ENCODE data around the gene SMYD3. TPM values are rescaled to one million over a fixed set of nuclear protein-coding genes. Genes with fewer than 3 reads are reported as not detected.

The SMYD3 gene
- polyA plus RNA-seq, 2 of the 4 experiments (the other 2 are of a cell fraction) = 18.2 to 35.2 TPM

DNA sequence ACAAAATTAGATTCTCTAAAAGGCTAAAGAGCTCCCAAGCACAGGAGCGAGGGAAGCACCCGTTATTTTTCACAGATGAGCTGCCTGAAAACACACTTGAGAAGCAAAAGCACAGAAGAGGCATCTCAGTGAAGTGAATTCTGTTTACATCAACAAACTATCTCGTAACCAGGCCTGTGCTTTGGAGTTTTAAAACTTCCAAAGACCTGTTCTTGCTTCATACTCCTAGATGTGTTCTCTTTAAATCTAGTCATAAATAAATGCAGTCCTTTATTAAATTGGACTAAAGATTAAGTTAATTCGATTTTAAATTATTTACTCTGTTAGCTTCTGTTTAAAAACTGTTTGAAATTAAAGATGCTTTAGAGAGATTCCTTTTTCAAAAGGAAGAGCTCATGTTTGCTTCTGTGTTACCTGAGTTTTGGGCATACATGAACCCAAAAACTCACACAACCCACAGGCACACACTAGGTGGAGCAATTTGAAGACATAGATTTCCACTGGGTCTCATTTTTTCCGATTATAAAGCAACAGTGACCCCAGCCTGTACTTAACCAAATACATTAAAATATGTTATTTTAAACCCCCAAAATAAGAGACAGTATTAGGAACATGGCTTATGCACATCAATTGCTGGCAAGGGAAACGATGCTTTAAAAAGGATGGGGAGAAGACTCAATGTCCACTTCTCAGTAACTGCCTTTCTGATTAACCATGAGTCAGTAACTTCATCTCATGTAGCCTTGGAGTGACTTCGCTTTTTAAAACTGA, 648.2 kb downstream of the SMYD3 start:
- no peak for FAIRE-seq
- ChIA-PET CTCF (interaction anchor here (0.7 to 0.9 kb wide), 2 partner anchors 92 to 703 kb away, joined by 3 read pairs; no protein-coding TSS in a partner anchor), POLR2A (no interaction called here)

DNA sequence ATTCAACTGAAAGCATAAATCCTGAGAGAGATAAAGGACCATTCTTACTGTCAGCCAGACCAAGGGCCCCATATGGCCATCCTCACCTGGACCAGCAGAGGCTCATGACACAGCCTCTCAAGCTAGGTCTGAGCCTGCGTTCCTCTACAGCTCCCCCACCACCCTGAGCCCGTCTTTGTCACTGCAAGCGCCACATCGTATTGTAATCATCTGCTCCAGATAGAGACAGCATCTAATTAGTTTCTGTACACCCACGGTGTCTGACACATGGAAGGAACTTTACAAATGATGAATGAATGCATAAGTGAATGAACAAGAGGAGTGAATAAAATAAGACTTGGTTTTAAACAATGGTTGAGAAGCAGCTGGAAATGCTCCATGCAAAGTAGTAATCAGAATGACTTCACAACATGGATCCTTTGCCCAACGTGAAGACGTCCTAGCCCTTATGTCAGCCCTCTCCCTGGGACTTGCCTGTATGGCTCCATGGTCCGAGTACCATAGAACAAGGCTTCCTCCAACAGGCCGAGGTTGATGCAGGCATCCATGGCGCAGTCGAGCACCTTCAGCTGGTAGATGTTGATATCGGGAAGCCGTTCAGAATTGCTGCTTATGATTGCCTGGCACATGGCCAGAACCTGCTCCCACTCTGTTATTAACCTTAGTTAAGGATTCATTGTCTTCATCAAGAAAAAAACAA, 648.9 kb downstream of the SMYD3 start:
- CTCF ChIA-PET = interaction anchor here (0.7 to 0.9 kb wide), 2 partner anchors 92 to 702 kb away, joined by 3 read pairs; no protein-coding TSS in a partner anchor
- FAIRE-seq = no peak
- 92% methylated on average over 13 of the region's 13 CpGs for WGBS (ENCODE audit: missing lambda C conversion rate)

More for the DNA sequence above, 648.2 kb downstream of the SMYD3 start:
- peak in 1 of 2 experiments; percentile 3 for DNase-seq (ENCODE audit: low read depth in 1 of 2, low spot score in 1 of 2)
- Histone ChIP-seq H3K4me2 (no peak overlapping the region), H3K27ac (no peak overlapping the region), H3K9me3 (no peaks in the 10 kb centered on the region), H3K4me3 (no peak overlapping the region), H3K4me1 (no peaks in the 10 kb centered on the region; the same call in 2 of the 3 replicates)
- TF ChIP-seq, protein P1, sequence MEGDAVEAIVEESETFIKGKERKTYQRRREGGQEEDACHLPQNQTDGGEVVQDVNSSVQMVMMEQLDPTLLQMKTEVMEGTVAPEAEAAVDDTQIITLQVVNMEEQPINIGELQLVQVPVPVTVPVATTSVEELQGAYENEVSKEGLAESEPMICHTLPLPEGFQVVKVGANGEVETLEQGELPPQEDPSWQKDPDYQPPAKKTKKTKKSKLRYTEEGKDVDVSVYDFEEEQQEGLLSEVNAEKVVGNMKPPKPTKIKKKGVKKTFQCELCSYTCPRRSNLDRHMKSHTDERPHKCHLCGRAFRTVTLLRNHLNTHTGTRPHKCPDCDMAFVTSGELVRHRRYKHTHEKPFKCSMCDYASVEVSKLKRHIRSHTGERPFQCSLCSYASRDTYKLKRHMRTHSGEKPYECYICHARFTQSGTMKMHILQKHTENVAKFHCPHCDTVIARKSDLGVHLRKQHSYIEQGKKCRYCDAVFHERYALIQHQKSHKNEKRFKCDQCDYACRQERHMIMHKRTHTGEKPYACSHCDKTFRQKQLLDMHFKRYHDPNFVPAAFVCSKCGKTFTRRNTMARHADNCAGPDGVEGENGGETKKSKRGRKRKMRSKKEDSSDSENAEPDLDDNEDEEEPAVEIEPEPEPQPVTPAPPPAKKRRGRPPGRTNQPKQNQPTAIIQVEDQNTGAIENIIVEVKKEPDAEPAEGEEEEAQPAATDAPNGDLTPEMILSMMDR (IDR thresholded peaks at IDR 0.05) = peak; percentile 2; the same call in 1 of the 3 replicates
- TF ChIP-seq ESRRA (IDR thresholded peaks at IDR 0.05; ENCODE audit: borderline replicate concordance, low read length) (no peak), CEBPB (IDR thresholded peaks at IDR 0.05) (no peak), RNF2 (IDR thresholded peaks at IDR 0.05; ENCODE audit: borderline replicate concordance, low read depth) (no peak), KDM5A (IDR thresholded peaks at IDR 0.05) (no peak), FOSL2 (IDR thresholded peaks at IDR 0.05) (no peak), FOSL2 (CRISPR knock-in tag; IDR thresholded peaks at IDR 0.05) (no peak)
- TF ChIP-seq, protein P2, sequence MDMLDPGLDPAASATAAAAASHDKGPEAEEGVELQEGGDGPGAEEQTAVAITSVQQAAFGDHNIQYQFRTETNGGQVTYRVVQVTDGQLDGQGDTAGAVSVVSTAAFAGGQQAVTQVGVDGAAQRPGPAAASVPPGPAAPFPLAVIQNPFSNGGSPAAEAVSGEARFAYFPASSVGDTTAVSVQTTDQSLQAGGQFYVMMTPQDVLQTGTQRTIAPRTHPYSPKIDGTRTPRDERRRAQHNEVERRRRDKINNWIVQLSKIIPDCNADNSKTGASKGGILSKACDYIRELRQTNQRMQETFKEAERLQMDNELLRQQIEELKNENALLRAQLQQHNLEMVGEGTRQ (IDR thresholded peaks at IDR 0.05) = no peak
- ATAC-seq = peak in 1 of 2 experiments; percentile 42; a peak in 2 of 6 replicates
- WGBS (ENCODE audit: missing lambda C conversion rate) = 61% methylated on average over 7 of the region's 7 CpGs

More for the DNA sequence above, 648.9 kb downstream of the SMYD3 start:
- POLR2A ChIA-PET = no interaction called here
- Histone ChIP-seq H3K4me2 (no peak overlapping the region), H3K4me3 (no peak overlapping the region), H3K27ac (no peak overlapping the region), H3K4me1 (no peaks in the 10 kb centered on the region; the same call in 2 of the 3 replicates), H3K9me3 (no peaks in the 10 kb centered on the region)
- TF ChIP-seq FOSB (CRISPR knock-in tag; IDR thresholded peaks at IDR 0.05) (no peak), POLR2A (IDR thresholded peaks at IDR 0.05; ENCODE audit: low read length) (no peak), MAZ (IDR thresholded peaks at IDR 0.05; ENCODE audit: borderline replicate concordance, low read depth, low read length) (no peak), ESRRA (IDR thresholded peaks at IDR 0.05; ENCODE audit: borderline replicate concordance, low read length) (no peak), RNF2 (IDR thresholded peaks at IDR 0.05; ENCODE audit: borderline replicate concordance, low read depth) (no peak), ZFP36 (IDR thresholded peaks at IDR 0.05; ENCODE audit: borderline replicate concordance, partially characterized antibody) (no peak), SREBF2 (IDR thresholded peaks at IDR 0.05) (no peak), HDAC2 (IDR thresholded peaks at IDR 0.05) (no peak), NPAS2 (CRISPR knock-in tag; IDR thresholded peaks at IDR 0.05; ENCODE audit: borderline replicate concordance) (no peak), MAFK (IDR thresholded peaks at IDR 0.05; ENCODE audit: partially characterized antibody) (no peak), RCOR1 (IDR thresholded peaks at IDR 0.05; ENCODE audit: low read depth, low read length) (no peak), HOXB13 (CRISPR knock-in tag; IDR thresholded peaks at IDR 0.05; ENCODE audit: low read depth) (no peak)
- TF ChIP-seq, protein P3, sequence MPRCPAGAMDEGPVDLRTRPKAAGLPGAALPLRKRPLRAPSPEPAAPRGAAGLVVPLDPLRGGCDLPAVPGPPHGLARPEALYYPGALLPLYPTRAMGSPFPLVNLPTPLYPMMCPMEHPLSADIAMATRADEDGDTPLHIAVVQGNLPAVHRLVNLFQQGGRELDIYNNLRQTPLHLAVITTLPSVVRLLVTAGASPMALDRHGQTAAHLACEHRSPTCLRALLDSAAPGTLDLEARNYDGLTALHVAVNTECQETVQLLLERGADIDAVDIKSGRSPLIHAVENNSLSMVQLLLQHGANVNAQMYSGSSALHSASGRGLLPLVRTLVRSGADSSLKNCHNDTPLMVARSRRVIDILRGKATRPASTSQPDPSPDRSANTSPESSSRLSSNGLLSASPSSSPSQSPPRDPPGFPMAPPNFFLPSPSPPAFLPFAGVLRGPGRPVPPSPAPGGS (IDR thresholded peaks at IDR 0.05) = no peak
- TF ChIP-seq, protein P4, sequence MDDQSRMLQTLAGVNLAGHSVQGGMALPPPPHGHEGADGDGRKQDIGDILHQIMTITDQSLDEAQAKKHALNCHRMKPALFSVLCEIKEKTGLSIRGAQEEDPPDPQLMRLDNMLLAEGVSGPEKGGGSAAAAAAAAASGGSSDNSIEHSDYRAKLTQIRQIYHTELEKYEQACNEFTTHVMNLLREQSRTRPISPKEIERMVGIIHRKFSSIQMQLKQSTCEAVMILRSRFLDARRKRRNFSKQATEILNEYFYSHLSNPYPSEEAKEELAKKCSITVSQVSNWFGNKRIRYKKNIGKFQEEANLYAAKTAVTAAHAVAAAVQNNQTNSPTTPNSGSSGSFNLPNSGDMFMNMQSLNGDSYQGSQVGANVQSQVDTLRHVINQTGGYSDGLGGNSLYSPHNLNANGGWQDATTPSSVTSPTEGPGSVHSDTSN (IDR thresholded peaks at IDR 0.05) = no peak
- TF ChIP-seq, protein P5, sequence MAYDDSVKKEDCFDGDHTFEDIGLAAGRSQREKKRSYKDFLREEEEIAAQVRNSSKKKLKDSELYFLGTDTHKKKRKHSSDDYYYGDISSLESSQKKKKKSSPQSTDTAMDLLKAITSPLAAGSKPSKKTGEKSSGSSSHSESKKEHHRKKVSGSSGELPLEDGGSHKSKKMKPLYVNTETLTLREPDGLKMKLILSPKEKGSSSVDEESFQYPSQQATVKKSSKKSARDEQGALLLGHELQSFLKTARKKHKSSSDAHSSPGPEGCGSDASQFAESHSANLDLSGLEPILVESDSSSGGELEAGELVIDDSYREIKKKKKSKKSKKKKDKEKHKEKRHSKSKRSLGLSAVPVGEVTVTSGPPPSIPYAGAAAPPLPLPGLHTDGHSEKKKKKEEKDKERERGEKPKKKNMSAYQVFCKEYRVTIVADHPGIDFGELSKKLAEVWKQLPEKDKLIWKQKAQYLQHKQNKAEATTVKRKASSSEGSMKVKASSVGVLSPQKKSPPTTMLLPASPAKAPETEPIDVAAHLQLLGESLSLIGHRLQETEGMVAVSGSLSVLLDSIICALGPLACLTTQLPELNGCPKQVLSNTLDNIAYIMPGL (CRISPR knock-in tag; IDR thresholded peaks at IDR 0.05; ENCODE audit: borderline replicate concordance) = no peak
- TF ChIP-seq, protein P1 (IDR thresholded peaks at IDR 0.05) = no peak
- TF ChIP-seq, protein P2 (IDR thresholded peaks at IDR 0.05) = no peak
- DNase-seq (ENCODE audit: low read depth in 1 of 2, low spot score in 1 of 2) = no peak
- ATAC-seq = no peak
